Measurements from ENCODE around the gene EFCAB6.

EFCAB6 gene

GRCh38 chr22:43541462-43542407 lies 270.4 kb downstream of the EFCAB6 start:
- DNase-seq = no peak

- DNase-seq = no peak
Observed at GRCh38 chr22:43541022-43541421, 271.1 kb downstream of the EFCAB6 start.

GRCh38 chr22:43540529-43540923 lies 271.6 kb downstream of the EFCAB6 start:
- DNase-seq = no peak

GRCh38 chr22:43539572-43540528 lies 272.3 kb downstream of the EFCAB6 start:
- no peak for DNase-seq

- DNase-seq = no peak
Observed at GRCh38 chr22:43537019-43537585, 275.0 kb downstream of the EFCAB6 start.

- no peak for DNase-seq
Observed at GRCh38 chr22:43535741-43536140, 276.4 kb downstream of the EFCAB6 start.

GRCh38 chr22:43535336-43535735 lies 276.8 kb downstream of the EFCAB6 start:
- DNase-seq = no peak

- DNase-seq = no peak
Observed at GRCh38 chr22:43534916-43535315, 277.2 kb downstream of the EFCAB6 start.

GRCh38 chr22:43533656-43534428 lies 278.3 kb downstream of the EFCAB6 start:
- no peak for DNase-seq

- DNase-seq = no peak
Observed at GRCh38 chr22:43533156-43533530, 279.0 kb downstream of the EFCAB6 start.

- DNase-seq = no peak
Observed at GRCh38 chr22:43532301-43533155, 279.6 kb downstream of the EFCAB6 start.

GRCh38 chr22:43531651-43532050 lies 280.5 kb downstream of the EFCAB6 start:
- no peak for DNase-seq

- no peak for DNase-seq
Observed at GRCh38 chr22:43530349-43531201, 281.5 kb downstream of the EFCAB6 start.

- no peak for DNase-seq
Observed at GRCh38 chr22:43529934-43530333, 282.2 kb downstream of the EFCAB6 start.

- DNase-seq = no peak
Observed at GRCh38 chr22:43529461-43529860, 282.6 kb downstream of the EFCAB6 start.

GRCh38 chr22:43528601-43529360 lies 283.3 kb downstream of the EFCAB6 start:
- DNase-seq = no peak

GRCh38 chr22:43526946-43527345 lies 285.2 kb downstream of the EFCAB6 start:
- DNase-seq = no peak

GRCh38 chr22:43526117-43526655 lies 285.9 kb downstream of the EFCAB6 start:
- no peak for DNase-seq

- no peak for DNase-seq
Observed at GRCh38 chr22:43521716-43522115, 290.4 kb downstream of the EFCAB6 start.

Data from MV-4-11 (cell line).